Measurements from ENCODE around the gene NARF. TPM values are rescaled to one million over a fixed set of nuclear protein-coding genes. Genes with fewer than 3 reads are reported as not detected.

Gene NARF
- total RNA-seq, 4 donors from 2014 or later = 33.2 to 47.5 (median 40.2) TPM

- intact Hi-C loops (cut with DNase I) = no loop called here
- no peak for DNase-seq
- WGBS, 2 donors = 88 to 89% methylated on average over 7 to 11 of the region's 15 CpGs
- TF ChIP-seq CTCF (IDR thresholded peaks at IDR 0.05) (no peak), POLR2A (IDR thresholded peaks at IDR 0.05) (no peak)
- H3K4me3 ChIP-seq = no peak overlapping the region
- H3K36me3 ChIP-seq = peaks cover 0 to 28% (median 16%) of the 10 kb centered on the region in 3 donors
- H3K27ac ChIP-seq = no peak overlapping the region
- no peaks in the 10 kb centered on the region for H3K9me3 ChIP-seq
- H3K4me1 ChIP-seq = peaks cover 39 to 72% (median 44%) of the 10 kb centered on the region in 3 donors
- no peaks in the 10 kb centered on the region for H3K27me3 ChIP-seq
These were observed 33.0 kb downstream of the NARF start for GRCh38 chr17:82491533-82491932.

GRCh38 chr17:82492643-82493225 is 34.2 kb downstream of the NARF start:
- intact Hi-C loops (cut with DNase I) = no loop called here
- peak overlapping the region; percentile 60 to 98 (median 88) for H3K27ac ChIP-seq

GRCh38 chr17:82493226-82493781 is 34.8 kb downstream of the NARF start:
- H3K27ac ChIP-seq = peak overlapping the region; percentile 60 to 98 (median 88)
- no peak overlapping the region for H3K4me3 ChIP-seq
- 32 to 46% methylated on average over 11 to 12 of the region's 12 CpGs for WGBS, 2 donors
- H3K27me3 ChIP-seq = no peaks in the 10 kb centered on the region
- no peak for DNase-seq
- intact Hi-C loops (cut with DNase I) = no loop called here
- no peak for TF ChIP-seq CTCF (IDR thresholded peaks at IDR 0.05)
- TF ChIP-seq POLR2A (IDR thresholded peaks at IDR 0.05) = no peak
- peaks cover 0 to 11% (median under 1%) of the 10 kb centered on the region in 3 donors for H3K36me3 ChIP-seq
- no peaks in the 10 kb centered on the region for H3K9me3 ChIP-seq
- H3K4me1 ChIP-seq = peaks cover 45 to 83% (median 53%) of the 10 kb centered on the region in 3 donors

More at GRCh38 chr17:82492643-82493225, 34.2 kb downstream of the NARF start:
- Histone ChIP-seq H3K9me3 (no peaks in the 10 kb centered on the region), H3K4me3 (no peak overlapping the region), H3K4me1 (peaks cover 40 to 77% (median 48%) of the 10 kb centered on the region in 3 donors), H3K27me3 (no peaks in the 10 kb centered on the region), H3K36me3 (peaks cover 0 to 16% (median 6%) of the 10 kb centered on the region in 3 donors)
- TF ChIP-seq CTCF (IDR thresholded peaks at IDR 0.05) (no peak), POLR2A (IDR thresholded peaks at IDR 0.05) (peak in 1 of 4 donors; percentile 12)
- DNase-seq = no peak
- 20 to 32% methylated on average over 11 to 12 of the region's 13 CpGs for WGBS, 2 donors

- WGBS, 2 donors = 19 to 29% methylated on average over 11 to 14 of the region's 17 CpGs
- Histone ChIP-seq H3K4me1 (peaks cover 45 to 81% (median 50%) of the 10 kb centered on the region in 3 donors), H3K4me3 (peak overlapping the region in 1 of 4 donors; percentile 7), H3K9me3 (no peaks in the 10 kb centered on the region), H3K36me3 (no peaks in the 10 kb centered on the region), H3K27ac (peak overlapping the region; percentile 75 to 98 (median 92)), H3K27me3 (no peaks in the 10 kb centered on the region)
- TF ChIP-seq POLR2A (IDR thresholded peaks at IDR 0.05) = no peak
- peak; percentile 65 to 91 (median 82) for TF ChIP-seq CTCF (IDR thresholded peaks at IDR 0.05)
- DNase-seq = peak; percentile 48
- intact Hi-C loops (cut with DNase I) = no loop called here
These were observed 35.9 kb downstream of the NARF start for GRCh38 chr17:82494236-82495055.

Data from esophagus squamous epithelium (tissue), 5 donors.